ENCODE results near the gene NKAIN1. TPM values are rescaled to one million over a fixed set of nuclear protein-coding genes. Genes with fewer than 3 reads are reported as not detected.
A peak's percentile ranks its signal among the peaks of the same experiment; 100 is the strongest.

NKAIN1 gene
- total RNA-seq, 1 experiment from 2014 or later, result 1.7 TPM

- Histone ChIP-seq H3K4me1 (ENCODE audit: control insufficient read depth, insufficient read depth, low read length) (no peaks in the 10 kb centered on the region), H3K4me3 (ENCODE audit: low read depth in 2 of 2, low read length in 2 of 2) (no peak overlapping the region), H3K27me3 (ENCODE audit: control insufficient read depth, insufficient read depth, low read length) (no peaks in the 10 kb centered on the region), H3K36me3 (ENCODE audit: control insufficient read depth, insufficient read depth, low read length) (no peaks in the 10 kb centered on the region), H3K9me3 (ENCODE audit: control insufficient read depth, insufficient read depth, low read depth, low read length) (no peaks in the 10 kb centered on the region), H3K27ac (ENCODE audit: low read length) (no peak overlapping the region)
- CTCF ChIA-PET, result no interaction called here
- no peak for TF ChIP-seq TCF7L2 (IDR thresholded peaks at IDR 0.05; ENCODE audit: low read depth, low read length)
- TF ChIP-seq CTCF (IDR thresholded peaks at IDR 0.05), result no peak
- no peak for TF ChIP-seq REST (IDR thresholded peaks at IDR 0.05; ENCODE audit: insufficient read depth in 1 of 2, low read depth in 2 of 2, low read length in 1 of 2)
- TF ChIP-seq POLR2AphosphoS5 (IDR thresholded peaks at IDR 0.05; ENCODE audit: low read depth, low read length), result no peak
- no peak for TF ChIP-seq SIN3A (IDR thresholded peaks at IDR 0.05; ENCODE audit: borderline replicate concordance, insufficient read depth, low read depth, low read length)
- ATAC-seq (no peak), DNase-seq (ENCODE audit: low read depth, low spot score) (no peak)
- in situ Hi-C loops (cut with HindIII; ENCODE audit: low pct_unique_long_range_greater_than_20kb, low sequenced_read_pairs) (no loop called here), intact Hi-C loops (cut with micrococcal nuclease; ENCODE audit: unreplicated experiment) (no loop called here)
- POLR2A ChIA-PET, result no interaction called here
- no TSS peak for BruUV-seq (replicated peaks)
These were observed 91.3 kb downstream of the NKAIN1 start for GRCh38 chr1:31148409-31148808.

GRCh38 chr1:31145648-31146047 is 94.0 kb downstream of the NKAIN1 start:
- ChIA-PET CTCF (no interaction called here), POLR2A (no interaction called here)
- H3K27ac ChIP-seq (ENCODE audit: low read length), result no peak overlapping the region
- ATAC-seq (no peak), DNase-seq (ENCODE audit: low read depth, low spot score) (no peak)
- TF ChIP-seq SIN3A (IDR thresholded peaks at IDR 0.05; ENCODE audit: borderline replicate concordance, insufficient read depth, low read depth, low read length), result no peak
- no peaks in the 10 kb centered on the region for H3K36me3 ChIP-seq (ENCODE audit: control insufficient read depth, insufficient read depth, low read length)
- in situ Hi-C loops (cut with HindIII; ENCODE audit: low pct_unique_long_range_greater_than_20kb, low sequenced_read_pairs) (no loop called here), intact Hi-C loops (cut with micrococcal nuclease; ENCODE audit: unreplicated experiment) (no loop called here)
- H3K27me3 ChIP-seq (ENCODE audit: control insufficient read depth, insufficient read depth, low read length), result no peaks in the 10 kb centered on the region
- H3K9me3 ChIP-seq (ENCODE audit: control insufficient read depth, insufficient read depth, low read depth, low read length), result no peaks in the 10 kb centered on the region
- no peaks in the 10 kb centered on the region for H3K4me1 ChIP-seq (ENCODE audit: control insufficient read depth, insufficient read depth, low read length)
- H3K4me3 ChIP-seq (ENCODE audit: low read depth in 2 of 2, low read length in 2 of 2), result no peak overlapping the region
- BruUV-seq (replicated peaks), result no TSS peak

- CTCF ChIA-PET, result no interaction called here
- Histone ChIP-seq H3K27ac (ENCODE audit: low read length) (no peak overlapping the region), H3K36me3 (ENCODE audit: control insufficient read depth, insufficient read depth, low read length) (no peaks in the 10 kb centered on the region), H3K4me3 (ENCODE audit: low read depth in 2 of 2, low read length in 2 of 2) (no peak overlapping the region), H3K4me1 (ENCODE audit: control insufficient read depth, insufficient read depth, low read length) (no peaks in the 10 kb centered on the region), H3K9me3 (ENCODE audit: control insufficient read depth, insufficient read depth, low read depth, low read length) (no peaks in the 10 kb centered on the region), H3K27me3 (ENCODE audit: control insufficient read depth, insufficient read depth, low read length) (no peaks in the 10 kb centered on the region)
- POLR2A ChIA-PET, result no interaction called here
- intact Hi-C loops (cut with micrococcal nuclease; ENCODE audit: unreplicated experiment), result no loop called here
- ATAC-seq (peak; percentile 30; the same call in 1 of the 2 replicates), DNase-seq (ENCODE audit: low read depth, low spot score) (no peak)
- in situ Hi-C loops (cut with HindIII; ENCODE audit: low pct_unique_long_range_greater_than_20kb, low sequenced_read_pairs), result no loop called here
- BruUV-seq (replicated peaks), result no TSS peak
- TF ChIP-seq REST (IDR thresholded peaks at IDR 0.05; ENCODE audit: insufficient read depth in 1 of 2, low read depth in 2 of 2, low read length in 1 of 2) (no peak), POLR2AphosphoS5 (IDR thresholded peaks at IDR 0.05; ENCODE audit: low read depth, low read length) (no peak), CTCF (IDR thresholded peaks at IDR 0.05) (no peak), TCF7L2 (IDR thresholded peaks at IDR 0.05; ENCODE audit: low read depth, low read length) (no peak), SIN3A (IDR thresholded peaks at IDR 0.05; ENCODE audit: borderline replicate concordance, insufficient read depth, low read depth, low read length) (no peak)
These were observed 95.2 kb downstream of the NKAIN1 start for GRCh38 chr1:31144442-31144841.
